HepG2 (cell line): ENCODE results near the gene ETHE1. TPM values are rescaled to one million over a fixed set of nuclear protein-coding genes. Genes with fewer than 3 reads are reported as not detected.

Experiments used
- ATAD3A ChIP-seq: sonication (generic); formaldehyde crosslinking; IDR thresholded peaks from 2 replicates; pipeline ENCODE4 v1.4.0; 2020; ENCODE audit warnings: missing genetic modification reagents
- ATF2 ChIP-seq: sonication (generic); formaldehyde crosslinking; IDR thresholded peaks from 2 replicates; pipeline ENCODE4 v1.4.0; 2020; ENCODE audit warnings: missing genetic modification reagents
- DBP ChIP-seq: sonication (generic); formaldehyde crosslinking; IDR thresholded peaks from 2 replicates; pipeline ENCODE4 v1.4.0; 2020; ENCODE audit warnings: missing genetic modification reagents; ENCODE audit errors: not compliant biosample characterization
- DMAP1 ChIP-seq: IDR thresholded peaks from 2 replicates; pipeline ENCODE4 v1.6.1; 2016
- HDAC6 ChIP-seq: fragments of 200-600 bp; sonication (generic); IDR thresholded peaks from 2 replicates; pipeline ENCODE4 v1.7.0; 2017; ENCODE audit warnings: mild to moderate bottlenecking, antibody characterized with exemption, low read length, low read depth
- HINFP ChIP-seq: sonication (generic); formaldehyde crosslinking; IDR thresholded peaks from 2 replicates; pipeline ENCODE4 v1.4.0; 2020; ENCODE audit warnings: low read depth, mild to moderate bottlenecking, missing genetic modification reagents
- KDM2A ChIP-seq: sonication (generic); formaldehyde crosslinking; IDR thresholded peaks from 2 replicates; pipeline ENCODE4 v1.4.0; 2020; ENCODE audit warnings: low read depth, missing genetic modification reagents, borderline replicate concordance
- NCOA5 ChIP-seq: sonication (generic); formaldehyde crosslinking; IDR thresholded peaks from 2 replicates; pipeline ENCODE4 v1.4.0; 2020; ENCODE audit warnings: missing genetic modification reagents
- REXO4 ChIP-seq: sonication (generic); formaldehyde crosslinking; IDR thresholded peaks from 2 replicates; pipeline ENCODE4 v1.8.0; 2022; ENCODE audit warnings: missing genetic modification reagents, mild to moderate bottlenecking, borderline replicate concordance
- RFX3 ChIP-seq: IDR thresholded peaks from 2 replicates; pipeline ENCODE4 v1.6.1; 2016; ENCODE audit warnings: missing biosample characterization, missing genetic modification reagents
- SATB2 ChIP-seq: sonication (generic); formaldehyde crosslinking; IDR thresholded peaks from 2 replicates; pipeline ENCODE4 v1.5.0; 2020; ENCODE audit warnings: missing genetic modification reagents
- SNAPC2 ChIP-seq: sonication (generic); formaldehyde crosslinking; IDR thresholded peaks from 2 replicates; pipeline ENCODE4 v1.8.1; 2022; ENCODE audit warnings: mild to moderate bottlenecking, missing genetic modification reagents
- SRSF1 ChIP-seq: fragments of 200-400 bp; formaldehyde crosslinking; optimal IDR thresholded peaks from 2 replicates; pipeline ENCODE3; 2017; ENCODE audit warnings: mild to moderate bottlenecking, low read depth, low read length, moderate library complexity
- TBX2 ChIP-seq: sonication (generic); formaldehyde crosslinking; IDR thresholded peaks from 2 replicates; pipeline ENCODE4 v1.5.0; 2020; ENCODE audit warnings: missing genetic modification reagents, mild to moderate bottlenecking, borderline replicate concordance
- ZBTB42 ChIP-seq: sonication (generic); formaldehyde crosslinking; IDR thresholded peaks from 2 replicates; pipeline ENCODE4 v1.5.0; 2020; ENCODE audit warnings: mild to moderate bottlenecking, missing genetic modification reagents
- ZBTB8A ChIP-seq: sonication (generic); formaldehyde crosslinking; IDR thresholded peaks from 2 replicates; pipeline ENCODE4 v1.4.0; 2020; ENCODE audit warnings: mild to moderate bottlenecking, low read depth, missing genetic modification reagents, borderline replicate concordance
- ZC3H13 ChIP-seq: sonication (generic); formaldehyde crosslinking; IDR thresholded peaks from 2 replicates; pipeline ENCODE4 v1.8.1; 2023; ENCODE audit warnings: mild to moderate bottlenecking, missing genetic modification reagents, moderate library complexity
- ZC3H4 ChIP-seq: sonication (generic); formaldehyde crosslinking; IDR thresholded peaks from 2 replicates; pipeline ENCODE4 v1.4.0; 2020; ENCODE audit warnings: missing genetic modification reagents, borderline replicate concordance
- ZMYM4 ChIP-seq: sonication (generic); formaldehyde crosslinking; IDR thresholded peaks from 2 replicates; pipeline ENCODE4 v1.8.1; 2023; ENCODE audit warnings: mild to moderate bottlenecking, missing genetic modification reagents
- ZNF235 ChIP-seq: sonication (generic); formaldehyde crosslinking; IDR thresholded peaks from 2 replicates; pipeline ENCODE4 v1.8.1; 2023; ENCODE audit warnings: mild to moderate bottlenecking, missing genetic modification reagents, borderline replicate concordance
- ZNF274 ChIP-seq: sonication (generic); formaldehyde crosslinking; IDR thresholded peaks from 2 replicates; pipeline ENCODE4 v1.5.1; 2020; ENCODE audit warnings: mild to moderate bottlenecking, missing genetic modification reagents
- ZNF329 ChIP-seq: sonication (generic); formaldehyde crosslinking; IDR thresholded peaks from 2 replicates; pipeline ENCODE4 v1.9.0; 2021; ENCODE audit warnings: low read depth, mild to moderate bottlenecking, missing genetic modification reagents
- ZNF430 ChIP-seq: sonication (generic); formaldehyde crosslinking; IDR thresholded peaks from 2 replicates; pipeline ENCODE4 v1.9.0; 2021; ENCODE audit warnings: mild to moderate bottlenecking, missing genetic modification reagents
- ZNF556 ChIP-seq: sonication (generic); formaldehyde crosslinking; IDR thresholded peaks from 2 replicates; pipeline ENCODE4 v1.4.0; 2020; ENCODE audit warnings: mild to moderate bottlenecking, missing genetic modification reagents, borderline replicate concordance
- ZNF652 ChIP-seq: IDR thresholded peaks from 2 replicates; pipeline ENCODE4 v1.6.1; 2016; ENCODE audit warnings: low read depth, borderline replicate concordance
- ZNF766 ChIP-seq: sonication (generic); formaldehyde crosslinking; IDR thresholded peaks from 2 replicates; pipeline ENCODE4 v1.5.0; 2020; ENCODE audit warnings: missing genetic modification reagents, borderline replicate concordance
- ZNF772 ChIP-seq: sonication (generic); formaldehyde crosslinking; IDR thresholded peaks from 2 replicates; pipeline ENCODE4 v1.5.0; 2020; ENCODE audit warnings: mild to moderate bottlenecking, missing genetic modification reagents
- ZNF773 ChIP-seq: sonication (generic); formaldehyde crosslinking; IDR thresholded peaks from 2 replicates; pipeline ENCODE4 v1.4.0; 2020; ENCODE audit warnings: missing genetic modification reagents, borderline replicate concordance
- ZNF788 ChIP-seq: sonication (generic); formaldehyde crosslinking; IDR thresholded peaks from 2 replicates; pipeline ENCODE4 v1.5.0; 2020; ENCODE audit warnings: mild to moderate bottlenecking, missing genetic modification reagents, borderline replicate concordance
- ZNF839 ChIP-seq: sonication (generic); formaldehyde crosslinking; IDR thresholded peaks from 2 replicates; pipeline ENCODE4 v1.4.0; 2020; ENCODE audit warnings: missing genetic modification reagents, mild to moderate bottlenecking, borderline replicate concordance
- polyA plus RNA-seq, 8 experiments: library from polyadenylated mRNA; depleted of rRNA in 3 of 8; stranded (reverse) in 7 of 8; unstranded in 1 of 8; fragments of >200 nt; fragmentation: Illumina TruSeq in 4 of 8; extraction: Trizol in 4 of 8; gene quantifications; 2 replicates each; pipeline versions ENCODE4 v1.2.1 to v1.2.3, GENCODE V29; 2011 to 2016; ENCODE audit warnings: low read depth in 4 of 8, missing spikeins in 1 of 8, mixed read lengths in 1 of 8; ENCODE audit not compliant: insufficient read depth in 1 of 8
- total RNA-seq, 5 experiments: library from RNA; depleted of rRNA; stranded (reverse); fragments of >200 nt; fragmentation: Illumina TruSeq; extraction: Trizol; gene quantifications; 2 replicates each; pipeline ENCODE4 v1.2.3, GENCODE V29; 2016; ENCODE audit warnings: low read depth in 1 of 5

ETHE1 gene
- total and polyA plus RNA-seq, 2 of the 13 experiments (the other 11 are each of a cell fraction or from before 2014, with no cell fraction given), result 32.5 to 58.4 TPM

- TF ChIP-seq ZNF274 (CRISPR knock-in tag), result no peak
- TF ChIP-seq HDAC6, result no peak
- no peak for TF ChIP-seq ZNF652 (CRISPR knock-in tag)
- peak; percentile 50; the same call in 1 of the 2 replicates for TF ChIP-seq ATF2 (CRISPR knock-in tag)
- TF ChIP-seq ZBTB8A (CRISPR knock-in tag), result no peak
- 0 out of 2 replicates have a peak, but pooled peaks have one; percentile 67 for TF ChIP-seq ZNF556 (CRISPR knock-in tag)
- peak; percentile 65; the same call in 1 of the 2 replicates for TF ChIP-seq KDM2A (CRISPR knock-in tag)
- no peak for TF ChIP-seq ATAD3A (CRISPR knock-in tag)
- no peak for TF ChIP-seq ZC3H4 (CRISPR knock-in tag)
- TF ChIP-seq ZC3H13 (CRISPR knock-in tag), result no peak
- no peak for TF ChIP-seq ZBTB42 (CRISPR knock-in tag)
- TF ChIP-seq ZNF235, result no peak
- peak; percentile 73; the same call in 1 of the 2 replicates for TF ChIP-seq ZNF772 (CRISPR knock-in tag)
- no peak for TF ChIP-seq NCOA5 (CRISPR knock-in tag)
- no peak for TF ChIP-seq SNAPC2 (CRISPR knock-in tag)
- no peak for TF ChIP-seq SATB2
- TF ChIP-seq ZNF329 (CRISPR knock-in tag), result no peak
- TF ChIP-seq DBP, result no peak
- TF ChIP-seq ZNF430 (CRISPR knock-in tag), result peak; percentile 72; the same call in 1 of the 2 replicates
- 0 out of 2 replicates have a peak, but pooled peaks have one; percentile 13 for TF ChIP-seq HINFP (CRISPR knock-in tag)
- TF ChIP-seq RFX3, result no peak
- no peak for TF ChIP-seq ZNF766 (CRISPR knock-in tag)
- peak; percentile 62; the same call in 1 of the 2 replicates for TF ChIP-seq ZMYM4 (CRISPR knock-in tag)
- TF ChIP-seq REXO4 (CRISPR knock-in tag), result no peak
- no peak for TF ChIP-seq ZNF839
- TF ChIP-seq ZNF788, result peak; percentile 83; the same call in 1 of the 2 replicates
- TF ChIP-seq ZNF773 (CRISPR knock-in tag), result no peak
- TF ChIP-seq SRSF1, result no peak
- peak; percentile 60; the same call in 1 of the 2 replicates for TF ChIP-seq TBX2 (CRISPR knock-in tag)
- 0 out of 2 replicates have a peak, but pooled peaks have one; percentile 30 for TF ChIP-seq DMAP1 (CRISPR knock-in tag)
Observed at GRCh38 chr19:43499042-43499441, 28.0 kb downstream of the ETHE1 start (continued).
